Endodermal cell (in vitro differentiated cells): ENCODE data around the gene C6orf52. TPM values are rescaled to one million over a fixed set of nuclear protein-coding genes. Genes with fewer than 3 reads are reported as not detected.

Source experiments
- DNase-seq: peaks from one replicate; pipeline ENCODE4 v3.0.0-alpha.2; 2017
- H3K27ac ChIP-seq: 2 replicates; pipeline ENCODE4 v1.5.1; 2013; ENCODE audit warnings: mild to moderate bottlenecking, low read depth, low read length, moderate library complexity
- H3K27me3 ChIP-seq: 2 replicates; pipeline ENCODE4 v1.6.1; 2013; ENCODE audit warnings: mild to moderate bottlenecking, low read length, moderate library complexity; ENCODE audit not compliant: insufficient read depth, control insufficient read depth, poor library complexity, severe bottlenecking
- H3K36me3 ChIP-seq: 2 replicates; pipeline ENCODE4 v1.7.0; 2013; ENCODE audit warnings: mild to moderate bottlenecking, low read length, moderate library complexity; ENCODE audit not compliant: control insufficient read depth, insufficient read depth
- H3K4me1 ChIP-seq: one replicate; pipeline ENCODE4 v1.7.0; 2013; ENCODE audit warnings: low read length; ENCODE audit not compliant: control insufficient read depth, insufficient read depth
- H3K4me3 ChIP-seq: 2 replicates; pipeline ENCODE4 v1.5.1; 2013; ENCODE audit warnings: mild to moderate bottlenecking, low read length, moderate library complexity
- H3K9ac ChIP-seq: 2 replicates; pipeline ENCODE4 v1.6.1; 2013; ENCODE audit warnings: mild to moderate bottlenecking, low read length, moderate library complexity; ENCODE audit not compliant: poor library complexity, severe bottlenecking; ENCODE audit errors: extremely low read depth
- H3K9me3 ChIP-seq: 2 replicates; pipeline ENCODE4 v1.6.1; 2013; ENCODE audit warnings: mild to moderate bottlenecking, low read length, moderate library complexity; ENCODE audit not compliant: control insufficient read depth
- H3K27ac Mint-ChIP-seq: 2 replicates; pipeline ENCODE4 v1.8.0; 2020; ENCODE audit warnings: mixed read lengths
- H3K27me3 Mint-ChIP-seq: 2 replicates; pipeline ENCODE4 v1.8.0; 2021; ENCODE audit warnings: mild to moderate bottlenecking, mixed read lengths; ENCODE audit not compliant: insufficient read depth
- H3K36me3 Mint-ChIP-seq: 2 replicates; pipeline ENCODE4 v1.8.0; 2020; ENCODE audit warnings: low read depth, mixed read lengths
- H3K4me1 Mint-ChIP-seq: 2 replicates; pipeline ENCODE4 v1.8.0; 2020; ENCODE audit warnings: mixed read lengths
- H3K4me3 Mint-ChIP-seq: 2 replicates; pipeline ENCODE4 v1.8.0; 2020; ENCODE audit warnings: mild to moderate bottlenecking, moderate library complexity, mixed read lengths
- H3K9me3 Mint-ChIP-seq: 2 replicates; pipeline ENCODE4 v1.8.0; 2020; ENCODE audit warnings: mild to moderate bottlenecking, mixed read lengths
- WGBS, 2 experiments: methylation state at CpG; one replicate each; pipeline versions ENCODE4 v1.1.5 to v1.1.7; 2013; ENCODE audit warnings: missing lambda C conversion rate in 2 of 2, mixed read lengths in 1 of 2; ENCODE audit not compliant: insufficient coverage in 1 of 2, insufficient read length in 1 of 2; 5-methylcytosine and 5-hydroxymethylcytosine counted together
- total RNA-seq, 2 donors: library from RNA; stranded (reverse); fragmentation: NEBNext Ultra II Directional in 1 of 2; extraction: Animal tissue kit (Norgen Biotek cat#: 25700) in 1 of 2; gene quantifications; 2 replicates in 1 of 2; 3 replicates in 1 of 2; pipeline ENCODE4 v1.2.1, GENCODE V29; 2021
- TF ChIP-seq, protein P1 (sequence below): fragments of 200-600 bp; sonication (generic); conservative IDR thresholded peaks from 2 replicates; pipeline ENCODE4 v1.5.0; 2021; ENCODE audit warnings: antibody characterized with exemption, mild to moderate bottlenecking

C6orf52 gene
- total RNA-seq, 2 donors from 2014 or later: 1.7 to 1.9 TPM

DNA sequence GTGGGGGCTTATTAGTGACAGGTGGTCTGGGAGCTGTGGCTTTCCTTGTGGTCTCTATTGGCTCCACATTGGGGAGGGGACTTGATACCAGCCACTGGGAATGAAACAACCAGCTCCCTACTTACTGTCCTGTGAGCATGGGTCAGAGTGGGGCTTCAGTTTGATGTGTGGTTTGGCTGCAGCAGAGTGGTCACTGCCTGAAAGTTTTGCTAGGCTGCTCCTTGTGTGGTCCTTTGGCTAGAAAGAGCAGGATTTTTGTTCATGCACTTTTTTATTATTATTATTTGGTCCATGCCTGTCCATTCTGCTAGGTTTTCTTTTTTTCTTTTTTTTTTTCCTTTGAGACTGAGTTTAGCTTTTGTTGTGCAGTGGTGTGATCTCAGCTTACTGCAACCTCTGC, 45.6 kb upstream of the C6orf52 start:
- H3K9me3 Mint-ChIP-seq: no peaks in the 10 kb centered on the region
- no peak overlapping the region for H3K4me3 ChIP-seq
- peaks cover 8% of the 10 kb centered on the region for H3K9me3 ChIP-seq
- H3K4me1 Mint-ChIP-seq: peaks cover 2% of the 10 kb centered on the region
- peaks cover 6% of the 10 kb centered on the region for H3K36me3 ChIP-seq
- H3K27ac Mint-ChIP-seq: no peak overlapping the region
- H3K9ac ChIP-seq: no peak overlapping the region
- TF ChIP-seq, protein P1, sequence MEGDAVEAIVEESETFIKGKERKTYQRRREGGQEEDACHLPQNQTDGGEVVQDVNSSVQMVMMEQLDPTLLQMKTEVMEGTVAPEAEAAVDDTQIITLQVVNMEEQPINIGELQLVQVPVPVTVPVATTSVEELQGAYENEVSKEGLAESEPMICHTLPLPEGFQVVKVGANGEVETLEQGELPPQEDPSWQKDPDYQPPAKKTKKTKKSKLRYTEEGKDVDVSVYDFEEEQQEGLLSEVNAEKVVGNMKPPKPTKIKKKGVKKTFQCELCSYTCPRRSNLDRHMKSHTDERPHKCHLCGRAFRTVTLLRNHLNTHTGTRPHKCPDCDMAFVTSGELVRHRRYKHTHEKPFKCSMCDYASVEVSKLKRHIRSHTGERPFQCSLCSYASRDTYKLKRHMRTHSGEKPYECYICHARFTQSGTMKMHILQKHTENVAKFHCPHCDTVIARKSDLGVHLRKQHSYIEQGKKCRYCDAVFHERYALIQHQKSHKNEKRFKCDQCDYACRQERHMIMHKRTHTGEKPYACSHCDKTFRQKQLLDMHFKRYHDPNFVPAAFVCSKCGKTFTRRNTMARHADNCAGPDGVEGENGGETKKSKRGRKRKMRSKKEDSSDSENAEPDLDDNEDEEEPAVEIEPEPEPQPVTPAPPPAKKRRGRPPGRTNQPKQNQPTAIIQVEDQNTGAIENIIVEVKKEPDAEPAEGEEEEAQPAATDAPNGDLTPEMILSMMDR: no peak
- no peak for DNase-seq
- no peaks in the 10 kb centered on the region for H3K4me1 ChIP-seq
- no peak overlapping the region for H3K27ac ChIP-seq
- peaks cover 18% of the 10 kb centered on the region for H3K36me3 Mint-ChIP-seq
- H3K27me3 Mint-ChIP-seq: no peaks in the 10 kb centered on the region
- no peak overlapping the region for H3K4me3 Mint-ChIP-seq
- no peaks in the 10 kb centered on the region for H3K27me3 ChIP-seq

- WGBS, 2 experiments: 60 to 100% methylated on average over 1 to 2 of the region's 2 CpGs
- Histone ChIP-seq H3K27ac (no peak overlapping the region), H3K27me3 (no peaks in the 10 kb centered on the region), H3K4me1 (no peaks in the 10 kb centered on the region), H3K9ac (no peak overlapping the region), H3K4me3 (no peak overlapping the region), H3K9me3 (peaks cover 8% of the 10 kb centered on the region), H3K36me3 (peaks cover 20% of the 10 kb centered on the region)
- no peaks in the 10 kb centered on the region for H3K9me3 Mint-ChIP-seq
- H3K4me3 Mint-ChIP-seq: no peak overlapping the region
- no peaks in the 10 kb centered on the region for H3K27me3 Mint-ChIP-seq
- peaks cover 31% of the 10 kb centered on the region for H3K36me3 Mint-ChIP-seq
- DNase-seq: no peak
- TF ChIP-seq, protein P1: no peak
- H3K27ac Mint-ChIP-seq: no peak overlapping the region
- no peaks in the 10 kb centered on the region for H3K4me1 Mint-ChIP-seq
Observed at GRCh38 chr6:10736731-10737130, 42.3 kb upstream of the C6orf52 start.

- Histone ChIP-seq H3K27me3 (no peaks in the 10 kb centered on the region), H3K9ac (no peak overlapping the region), H3K4me3 (no peak overlapping the region), H3K9me3 (no peaks in the 10 kb centered on the region), H3K4me1 (no peaks in the 10 kb centered on the region), H3K27ac (no peak overlapping the region), H3K36me3 (peaks cover 47% of the 10 kb centered on the region)
- Mint-ChIP-seq H3K36me3 (peaks cover 40% of the 10 kb centered on the region), H3K9me3 (no peaks in the 10 kb centered on the region), H3K27me3 (no peaks in the 10 kb centered on the region), H3K27ac (no peak overlapping the region), H3K4me1 (no peaks in the 10 kb centered on the region), H3K4me3 (no peak overlapping the region)
- no peak for DNase-seq
- 89 to 96% methylated on average over 2 to 3 of the region's 3 CpGs for WGBS, 2 experiments
- TF ChIP-seq, protein P1: no peak
Observed at GRCh38 chr6:10733863-10734262, 39.4 kb upstream of the C6orf52 start.
